GM19023 (cell line): ENCODE data around the gene CNTN5.

Experiments used
- ATAC-seq: cut with Tn5 transposase; IDR thresholded peaks from one replicate; pipeline ENCODE4 v1.9.1; 2021; ENCODE audit warnings: mild to moderate bottlenecking, moderate library complexity; ENCODE audit not compliant: unreplicated experiment

CNTN5 gene

GRCh38 chr11:99884750-99885149 is 864.0 kb downstream of the CNTN5 start:
- ATAC-seq, result no peak

GRCh38 chr11:99887481-99887880 is 866.7 kb downstream of the CNTN5 start:
- ATAC-seq, result no peak

GRCh38 chr11:99893811-99894210 is 873.1 kb downstream of the CNTN5 start:
- no peak for ATAC-seq

- no peak for ATAC-seq
Measured at GRCh38 chr11:99901175-99901574, 880.4 kb downstream of the CNTN5 start.

DNA sequence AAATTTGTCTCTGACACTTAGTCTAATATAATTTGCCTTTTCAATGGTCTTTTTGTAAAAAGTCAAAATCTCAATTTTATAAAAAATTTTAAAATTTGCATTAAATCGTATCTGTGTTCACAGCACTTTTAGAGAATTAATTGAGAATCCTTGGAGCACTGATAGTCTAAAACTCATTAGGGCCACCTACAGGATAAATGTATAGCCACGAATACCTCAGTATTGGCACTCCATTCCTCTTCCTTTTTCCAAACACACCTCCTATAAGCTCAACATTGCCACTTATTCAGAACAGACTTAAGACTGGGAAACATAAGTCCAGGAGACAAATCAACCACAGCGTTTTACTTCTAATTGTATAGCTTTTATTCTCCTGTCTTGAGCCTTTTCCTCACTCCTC is 890.4 kb downstream of the CNTN5 start:
- ATAC-seq, result no peak

DNA sequence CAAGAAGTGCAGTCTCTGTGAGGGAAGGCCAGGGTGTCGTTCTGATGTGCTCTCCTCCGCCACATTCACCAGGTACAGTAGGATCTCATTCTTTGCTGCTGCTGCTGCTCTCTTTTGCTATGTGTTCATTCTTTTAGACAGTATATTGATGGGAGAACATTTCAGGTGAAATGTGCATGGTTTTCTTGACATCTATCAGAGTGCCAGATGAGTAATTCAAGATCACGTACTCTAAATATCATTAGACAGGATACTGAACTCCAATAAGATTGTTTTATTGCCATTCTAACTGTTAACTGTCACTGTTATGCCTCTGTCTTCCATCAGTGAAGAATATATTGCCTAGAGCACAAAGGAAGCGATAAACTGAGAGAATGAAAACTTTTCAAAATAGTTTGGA is 895.3 kb downstream of the CNTN5 start:
- no peak for ATAC-seq

GRCh38 chr11:99918761-99919160 is 898.0 kb downstream of the CNTN5 start:
- no peak for ATAC-seq

DNA sequence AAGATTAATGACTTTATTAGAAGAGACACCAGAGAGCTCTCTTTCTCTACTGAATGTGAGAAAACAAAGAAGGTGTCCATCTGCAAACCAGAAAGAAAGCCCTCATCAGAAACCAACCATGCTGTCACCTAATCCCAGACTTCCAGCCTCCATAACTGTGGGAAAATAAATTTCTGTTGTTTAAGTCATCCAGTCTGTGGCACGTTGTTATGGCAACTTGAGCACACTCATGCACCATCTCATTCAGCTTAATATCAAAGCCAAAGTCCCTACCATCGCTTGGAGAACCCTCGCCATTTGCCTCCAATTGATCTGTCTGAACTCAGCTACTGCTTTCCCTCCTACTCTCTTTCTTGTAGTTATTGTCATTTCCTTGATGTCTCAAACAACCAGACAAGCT is 900.2 kb downstream of the CNTN5 start:
- ATAC-seq, result no peak

DNA sequence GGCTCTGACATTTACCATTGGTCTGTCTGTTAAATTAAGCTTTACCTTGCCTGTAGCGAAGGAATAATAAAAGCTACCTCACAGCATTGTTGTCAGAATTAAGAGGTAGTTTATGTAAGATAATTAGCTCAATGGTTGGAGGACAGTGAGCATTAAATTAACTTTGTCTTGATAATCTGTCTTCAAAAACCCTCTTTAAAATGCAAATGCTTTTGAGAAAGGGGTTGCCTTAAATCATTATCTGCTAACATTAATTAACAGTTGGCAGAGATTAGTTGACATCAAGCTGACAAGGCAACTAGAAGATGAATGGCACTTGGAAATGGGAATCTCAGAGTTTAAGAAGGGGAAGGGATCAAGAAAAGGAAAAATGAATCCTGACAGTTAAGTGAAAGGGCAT is 905.2 kb downstream of the CNTN5 start:
- no peak for ATAC-seq

GRCh38 chr11:99932684-99933083 is 911.9 kb downstream of the CNTN5 start:
- no peak for ATAC-seq

- no peak for ATAC-seq
Measured at GRCh38 chr11:99934008-99934407, 913.3 kb downstream of the CNTN5 start.

GRCh38 chr11:99937330-99937729 is 916.6 kb downstream of the CNTN5 start:
- no peak for ATAC-seq

GRCh38 chr11:99952816-99953215 is 932.1 kb downstream of the CNTN5 start:
- no peak for ATAC-seq

- no peak for ATAC-seq
Measured at GRCh38 chr11:99960536-99960935, 939.8 kb downstream of the CNTN5 start.

DNA sequence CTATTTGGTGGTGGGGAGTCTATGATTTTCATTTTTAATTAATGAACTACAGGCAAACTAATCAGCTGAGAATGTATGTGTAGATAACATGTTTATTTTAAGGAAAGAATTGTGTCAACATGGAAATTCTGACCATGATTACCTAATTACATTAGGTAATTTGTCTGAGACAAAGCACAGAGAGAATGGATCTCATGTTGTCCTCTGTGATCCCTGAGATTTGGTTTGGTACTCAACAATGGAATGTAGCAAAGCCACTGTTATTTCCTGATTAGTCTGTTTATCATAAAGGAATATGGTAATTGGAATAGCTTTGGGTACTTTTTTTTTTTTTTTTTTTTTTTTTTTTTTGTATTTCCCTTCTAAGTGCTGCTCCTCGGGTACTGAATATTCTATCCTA is 947.6 kb downstream of the CNTN5 start:
- ATAC-seq, result no peak

- no peak for ATAC-seq
Measured at GRCh38 chr11:99973993-99974392, 953.2 kb downstream of the CNTN5 start.

GRCh38 chr11:99979042-99979441 is 958.3 kb downstream of the CNTN5 start:
- ATAC-seq, result no peak

GRCh38 chr11:99987821-99988470 is 967.2 kb downstream of the CNTN5 start:
- no peak for ATAC-seq

DNA sequence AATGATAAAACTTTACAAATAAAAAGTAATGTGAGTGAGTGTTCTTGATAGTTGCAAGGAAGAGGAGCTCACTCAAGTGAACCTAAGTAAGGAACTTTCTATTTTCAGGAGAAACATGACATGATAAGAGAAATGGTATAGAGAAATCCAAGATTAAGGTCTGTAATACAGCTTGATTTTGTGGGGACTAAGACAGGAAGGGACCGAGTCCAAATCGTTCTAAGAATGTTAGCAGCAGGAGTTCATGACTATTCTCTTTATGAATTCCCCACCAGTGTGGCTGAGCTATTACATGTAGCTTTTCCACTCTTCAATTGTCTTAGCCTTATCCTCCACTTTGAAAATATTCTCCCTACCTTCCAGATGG is 967.7 kb downstream of the CNTN5 start:
- no peak for ATAC-seq

- ATAC-seq, result no peak
Measured at GRCh38 chr11:100003985-100004384, 983.2 kb downstream of the CNTN5 start.

DNA sequence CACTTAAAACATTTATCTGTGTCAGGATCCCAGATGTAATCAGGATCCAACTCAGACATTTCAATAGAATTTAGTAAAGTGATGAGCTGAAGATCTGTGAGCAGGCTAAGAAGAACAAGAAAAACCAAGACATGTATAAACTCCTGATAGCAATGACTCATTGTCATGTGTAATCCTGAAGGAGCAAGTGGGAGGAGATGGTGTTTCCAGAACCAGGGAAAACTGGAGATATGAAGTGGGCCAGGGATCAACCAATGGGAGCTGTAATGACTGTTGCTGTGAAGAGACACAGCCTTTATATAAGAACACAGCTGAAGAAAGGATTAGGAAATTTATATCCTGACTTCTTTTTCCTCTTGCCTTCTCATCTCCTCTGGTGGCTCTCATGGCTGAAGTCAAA is 983.8 kb downstream of the CNTN5 start:
- ATAC-seq, result no peak

DNA sequence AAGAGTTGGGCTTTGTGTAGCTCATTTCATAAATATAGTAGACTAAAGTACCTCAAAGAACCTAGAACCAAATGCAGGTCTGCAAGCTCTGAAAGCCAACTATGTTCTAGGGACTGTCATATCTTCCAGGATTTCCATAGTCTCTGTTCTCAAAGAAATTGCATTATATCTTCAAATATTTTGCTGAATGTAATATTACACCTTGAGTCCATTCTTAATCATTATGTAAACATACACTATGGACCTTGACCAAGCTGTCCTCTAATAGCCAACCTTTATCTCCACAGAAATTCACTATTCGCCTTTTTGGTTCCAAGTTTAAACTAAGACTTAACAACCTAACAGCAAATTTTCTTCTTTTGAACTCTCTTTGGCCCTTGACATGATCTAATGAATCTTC is 987.7 kb downstream of the CNTN5 start:
- no peak for ATAC-seq

DNA sequence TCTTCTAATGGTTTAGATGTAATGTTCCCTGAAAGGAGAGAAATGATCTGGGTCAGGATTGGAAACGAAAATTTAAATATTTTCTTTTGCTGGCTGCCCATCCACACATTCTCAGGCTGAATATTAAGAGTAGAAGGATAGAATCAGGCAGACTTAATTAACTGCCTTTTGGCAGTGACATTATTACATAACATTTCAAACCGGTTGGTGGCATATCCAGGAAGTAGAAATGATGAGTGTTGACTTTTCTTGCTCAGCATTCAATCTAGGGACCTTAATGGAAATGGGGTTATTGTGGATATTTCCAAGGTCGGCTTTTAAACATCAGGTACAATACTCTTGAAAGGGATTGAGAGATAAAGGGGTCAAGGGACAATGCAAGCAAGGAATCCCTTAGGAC is 989.0 kb downstream of the CNTN5 start:
- ATAC-seq, result no peak
